Adrenal gland (tissue), 5 donors: ENCODE measurements around the gene ALG14.

Experiments used
- CTCF ChIP-seq, 6 experiments: fragments of 450-650 bp in 4 of 6; fragments of 200-600 bp in 2 of 6; sonication (generic) in 1 of 6; IDR thresholded peaks; 1 replicate in 5 of 6; 2 replicates in 1 of 6; pipeline versions ENCODE4 v1.5.1 to v1.8.0; 2016 to 2021; ENCODE audit warnings: antibody characterized with exemption in 6 of 6, mild to moderate bottlenecking in 2 of 6, moderate library complexity in 1 of 6
- POLR2A ChIP-seq, 2 donors: fragments of 450-650 bp; IDR thresholded peaks; one replicate each; pipeline ENCODE4 v1.6.1; 2017; ENCODE audit warnings: antibody characterized with exemption in 2 of 2, mild to moderate bottlenecking in 2 of 2, moderate library complexity in 1 of 2
- donor health status: DM: no; HTN: no; CAD: no.

- TF ChIP-seq CTCF (IDR thresholded peaks at IDR 0.05) (no peak), POLR2A (IDR thresholded peaks at IDR 0.05) (no peak)
These were observed 69.4 kb downstream of the ALG14 start for GRCh38 chr1:95003433-95003738.
